ENCODE measurements around the gene STK33.

Gene STK33

DNA sequence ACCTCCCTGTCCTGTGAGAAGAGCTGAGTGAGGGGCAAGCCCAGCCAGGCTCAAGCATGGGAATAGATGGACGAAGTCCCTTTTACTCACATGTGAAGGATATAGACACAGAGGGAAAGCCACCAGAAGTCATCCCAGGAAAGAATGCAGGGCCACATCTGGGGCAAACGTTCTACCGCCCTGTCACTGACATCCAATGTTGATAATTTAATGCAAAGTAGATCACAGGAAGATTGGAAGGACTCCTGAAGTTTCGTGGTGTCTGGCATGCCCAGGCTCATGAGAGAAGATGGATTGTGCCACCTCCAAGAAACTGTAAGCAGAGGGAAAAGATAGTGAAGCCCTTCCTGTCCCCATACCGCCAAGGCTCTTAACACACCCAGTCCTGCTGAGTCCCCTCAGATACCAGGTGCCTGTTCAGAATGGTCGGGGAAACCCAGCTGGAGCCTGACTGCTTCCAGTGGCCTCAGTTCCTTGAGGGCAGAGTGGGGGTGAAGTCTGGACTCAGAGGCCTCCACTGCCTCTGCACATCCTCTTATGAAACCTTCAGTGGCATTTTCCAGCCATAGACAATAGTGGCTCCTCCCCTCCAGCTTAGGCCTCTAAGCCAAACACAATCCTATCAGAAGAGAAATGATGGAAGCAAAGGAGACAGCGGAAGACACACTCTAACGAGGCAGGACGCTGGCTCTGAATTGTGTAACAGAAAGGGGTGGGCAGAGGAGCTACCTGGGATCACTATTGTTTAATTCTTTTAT, 7.5 kb upstream of the STK33 start:
- DNase-seq, result no peak

DNA sequence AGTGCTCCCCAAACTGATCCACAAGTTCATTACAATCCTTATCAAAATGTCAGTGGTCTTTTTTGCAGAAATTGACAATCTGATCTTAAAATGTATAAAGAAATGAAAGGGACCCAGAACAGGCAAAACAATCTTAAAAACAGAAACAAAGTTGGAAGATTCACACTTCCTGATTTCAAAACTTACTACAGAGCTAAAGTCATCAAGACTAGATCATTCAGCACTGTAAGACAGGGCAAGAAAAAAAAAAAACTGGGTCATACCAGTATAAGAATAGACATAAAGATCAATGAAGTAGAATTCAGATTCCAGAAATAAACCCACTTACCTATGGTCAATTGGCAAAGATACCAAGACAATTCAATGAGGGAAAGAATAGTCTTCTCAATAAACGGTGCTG, 4.5 kb upstream of the STK33 start:
- no peak for DNase-seq

DNA sequence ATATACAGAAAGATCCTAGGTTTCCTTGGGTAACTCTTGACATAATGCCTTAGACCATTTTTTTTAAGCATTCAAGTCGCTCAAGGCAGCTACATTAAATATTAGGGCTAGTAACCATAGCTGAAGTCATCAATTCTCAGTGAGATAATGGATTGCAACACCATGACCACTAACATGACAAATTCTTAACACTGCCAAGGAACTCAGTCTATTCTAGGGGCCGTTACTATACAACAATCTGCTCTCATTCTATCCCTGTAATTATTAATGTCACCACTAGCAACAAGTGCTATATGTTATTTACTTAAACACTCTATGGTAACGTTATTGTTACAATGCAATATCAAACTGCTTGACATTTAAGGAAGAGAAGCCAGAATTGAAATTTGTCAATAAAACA, 3.2 kb upstream of the STK33 start:
- no peak for DNase-seq

DNA sequence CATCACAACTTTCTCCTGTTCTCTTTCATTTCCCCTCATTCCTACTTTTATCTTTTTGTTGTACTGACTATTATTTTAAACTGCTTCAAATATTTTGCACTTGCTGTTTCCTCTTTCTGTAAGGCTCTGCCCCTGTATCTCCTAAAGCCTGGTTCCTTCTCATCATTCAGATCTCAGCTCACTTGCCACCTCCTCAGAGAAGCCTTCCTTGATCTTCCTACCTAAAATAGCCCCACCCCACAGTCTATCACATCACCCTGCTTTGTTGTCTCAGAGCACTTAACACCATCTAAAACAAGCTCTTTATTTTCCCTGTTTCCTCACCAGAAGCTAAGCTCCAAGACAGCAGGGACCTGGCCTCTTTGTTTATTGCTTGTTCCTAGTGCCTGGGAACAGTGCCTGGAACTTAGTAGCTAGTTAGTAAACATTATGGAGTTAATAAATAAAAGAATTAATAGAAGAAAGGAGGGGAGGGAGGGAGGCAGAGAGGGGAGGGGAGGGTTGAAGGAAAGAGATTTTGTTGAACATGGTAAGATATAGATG, 2.5 kb upstream of the STK33 start:
- DNase-seq, result no peak

DNA sequence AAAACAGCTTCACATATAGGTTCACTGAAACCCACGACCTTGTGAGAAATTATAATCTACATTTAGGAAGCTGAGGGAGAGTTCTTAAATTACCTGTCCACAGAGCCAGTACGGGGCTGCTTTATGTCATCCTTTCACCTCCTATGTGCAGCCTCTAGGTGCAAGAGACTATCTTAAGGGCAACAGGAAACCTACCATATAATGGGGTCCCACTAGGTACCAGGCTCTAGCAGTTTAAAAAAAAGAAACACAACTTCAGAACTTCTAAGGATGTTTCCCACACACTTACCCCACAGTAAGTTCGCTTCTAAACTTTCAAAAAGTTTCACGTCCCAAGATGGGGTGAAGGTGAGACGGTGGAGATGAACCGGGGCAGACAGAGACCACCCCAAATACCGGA, 573 bp downstream of the STK33 start:
- no peak for DNase-seq

DNA sequence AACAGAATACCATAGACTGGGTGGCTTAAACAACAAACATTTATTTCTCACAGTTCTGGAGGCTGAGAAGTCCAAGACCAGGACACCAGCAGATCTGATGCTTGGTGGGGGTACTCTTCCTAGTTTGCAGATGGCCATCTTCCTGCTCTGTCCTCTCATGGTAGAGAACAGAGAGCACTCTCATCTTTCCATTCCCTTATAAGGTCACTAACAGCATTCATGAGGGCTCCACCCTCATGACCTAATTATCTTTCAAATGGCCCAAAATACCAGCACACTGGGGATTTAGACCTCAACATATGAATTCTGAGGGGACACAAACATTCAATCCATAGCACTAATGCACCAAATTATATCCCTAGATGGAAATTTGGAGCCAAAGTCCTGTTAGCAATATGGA, 6.1 kb downstream of the STK33 start:
- no peak for DNase-seq

DNA sequence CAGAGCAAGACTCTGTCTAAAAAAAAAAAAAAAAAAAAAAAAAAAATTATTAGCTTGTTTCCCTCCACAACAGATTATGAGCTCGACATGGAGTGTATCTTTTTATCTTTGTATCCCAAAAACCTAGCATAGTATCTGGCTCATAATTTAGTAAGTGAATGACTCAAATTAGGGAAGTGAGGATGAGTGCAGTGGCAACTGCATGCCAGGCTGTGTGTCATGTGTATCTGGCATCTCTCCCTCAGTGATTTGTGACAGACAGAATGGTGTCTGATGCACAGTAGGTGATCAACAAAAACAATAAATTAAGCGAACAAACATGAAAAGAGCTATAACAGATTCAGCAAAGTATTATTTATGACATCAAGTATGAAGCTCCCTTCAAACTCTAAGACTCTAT, 7.2 kb downstream of the STK33 start:
- no peak for DNase-seq

DNA sequence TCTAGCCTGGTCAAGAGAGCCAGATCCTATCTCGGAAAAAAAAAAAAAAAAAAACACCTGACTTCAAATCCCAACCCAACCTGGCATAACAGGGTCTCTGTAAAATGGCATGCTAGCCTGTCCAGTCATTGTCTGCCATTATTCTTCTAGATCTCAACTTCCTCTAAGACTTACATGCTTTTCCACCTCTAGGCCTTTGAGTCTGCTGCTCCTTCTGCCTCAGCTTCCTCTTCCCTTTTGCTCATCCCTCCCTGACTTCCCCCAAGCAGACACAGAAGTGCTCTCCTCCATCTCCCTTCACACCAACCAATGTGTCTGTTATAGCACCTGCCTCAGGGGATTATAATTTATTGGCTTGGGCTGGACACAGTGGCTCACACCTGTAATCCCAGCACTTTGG, 7.8 kb downstream of the STK33 start:
- no peak for DNase-seq

DNA sequence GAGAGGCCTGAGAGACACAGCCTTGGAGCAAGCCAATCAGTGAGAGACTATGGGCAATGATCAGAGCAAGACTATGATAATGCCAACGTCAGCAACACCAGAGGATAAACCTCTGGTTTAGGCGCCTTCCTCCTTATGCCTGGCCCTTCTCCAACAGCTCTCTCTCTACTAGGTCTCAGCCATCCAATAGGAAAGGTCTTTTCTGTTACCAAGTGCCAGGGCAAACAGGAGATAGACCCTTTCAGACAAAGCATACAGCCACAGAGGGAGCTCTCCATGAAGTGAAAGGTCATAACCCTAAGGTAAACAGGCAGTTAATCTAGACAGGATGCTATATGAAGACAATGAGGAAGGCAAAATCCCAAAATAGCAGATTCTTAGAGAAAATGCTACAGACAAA, 9.5 kb downstream of the STK33 start:
- no peak for DNase-seq

DNA sequence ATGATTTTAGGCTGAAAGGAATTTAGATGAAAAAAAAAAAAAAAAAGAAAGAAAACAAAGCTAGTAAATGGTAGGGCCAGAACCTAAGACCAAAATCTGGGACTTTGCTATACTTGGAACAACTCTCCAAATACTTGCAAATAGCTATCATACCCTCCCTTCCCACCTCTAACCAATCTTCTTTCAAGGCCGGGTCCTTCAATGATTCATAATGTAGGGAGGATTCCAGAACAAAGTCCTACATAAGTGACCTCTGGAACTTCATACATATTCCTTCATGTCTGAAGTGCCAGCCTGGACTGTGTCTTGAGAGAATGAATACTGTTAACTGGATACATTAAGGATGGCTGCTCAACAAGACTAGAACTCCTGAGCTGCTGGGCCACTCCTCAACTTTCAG, 9.9 kb downstream of the STK33 start:
- no peak for DNase-seq

DNA sequence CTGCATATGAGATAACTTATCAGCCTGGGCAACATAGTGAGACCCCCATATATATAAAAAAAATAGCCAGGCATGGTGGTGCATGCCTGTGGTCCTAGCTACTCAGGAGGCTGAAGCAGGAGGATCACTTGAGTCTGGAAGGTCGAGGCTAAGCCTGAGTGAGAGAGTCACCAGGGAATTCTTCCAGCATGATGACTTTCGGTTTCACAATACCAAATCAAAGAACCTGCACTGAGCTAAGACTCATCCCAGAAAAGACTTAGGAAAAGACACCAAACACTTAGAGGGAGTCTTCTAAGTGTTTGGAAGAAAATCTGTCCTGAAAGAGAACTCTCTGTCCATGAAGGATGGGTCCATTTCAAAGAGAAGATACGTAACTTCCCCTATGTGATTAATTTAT, 12.7 kb downstream of the STK33 start:
- DNase-seq, result no peak

DNA sequence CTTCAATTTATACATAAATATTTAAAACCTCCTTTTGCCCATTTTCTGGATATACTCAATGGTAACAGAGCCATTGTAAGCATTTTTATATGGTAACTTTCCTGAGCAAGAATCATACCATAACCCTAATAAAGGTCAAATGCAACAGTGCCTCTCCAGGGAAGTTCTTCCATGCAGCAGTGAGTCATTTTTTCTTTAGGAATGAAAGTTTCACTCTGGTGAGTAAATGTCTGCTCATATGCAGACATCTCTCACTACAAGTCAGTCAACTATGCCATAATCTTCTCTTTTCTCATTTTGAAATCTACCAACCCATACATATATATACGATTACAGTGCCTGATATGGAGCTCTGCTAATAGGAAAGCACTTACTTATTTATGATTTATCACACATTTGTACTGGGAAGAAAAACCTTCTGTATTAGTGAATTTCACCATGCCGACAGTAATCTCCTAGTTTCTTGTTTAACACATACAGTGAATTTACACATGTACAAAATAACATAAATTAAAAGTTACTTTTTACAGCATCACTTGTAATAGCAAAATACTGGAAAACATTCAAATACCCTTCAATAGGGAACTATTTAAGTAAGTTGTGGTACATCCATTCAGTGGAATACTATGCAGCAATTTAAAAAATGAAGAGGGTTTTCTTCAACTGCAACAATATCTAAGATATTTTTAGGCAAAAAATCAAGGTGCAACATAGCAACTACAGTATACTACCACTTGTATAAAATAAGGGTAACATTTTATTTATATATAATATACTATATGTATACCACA, 16.0 kb downstream of the STK33 start:
- DNase-seq, result no peak

DNA sequence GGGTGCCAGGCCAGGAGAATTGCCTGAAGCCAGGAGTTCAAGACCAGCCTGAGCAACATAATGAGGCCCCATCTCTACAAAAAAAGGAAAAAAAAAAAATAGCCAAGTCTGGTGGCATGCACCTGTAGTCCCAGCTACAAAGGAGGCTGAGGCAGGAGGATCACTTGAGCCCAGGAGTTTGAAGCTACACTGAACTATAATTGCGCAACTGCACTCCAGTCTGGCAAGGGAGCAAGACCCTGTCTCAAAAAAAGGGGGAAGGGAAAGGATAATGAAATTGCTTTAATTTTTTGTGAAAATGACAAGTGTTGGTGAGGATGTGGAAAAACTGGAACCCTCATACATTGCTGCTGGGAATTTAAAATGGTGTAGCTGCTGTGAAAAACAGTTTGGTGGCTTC, 19.2 kb downstream of the STK33 start:
- no peak for DNase-seq

DNA sequence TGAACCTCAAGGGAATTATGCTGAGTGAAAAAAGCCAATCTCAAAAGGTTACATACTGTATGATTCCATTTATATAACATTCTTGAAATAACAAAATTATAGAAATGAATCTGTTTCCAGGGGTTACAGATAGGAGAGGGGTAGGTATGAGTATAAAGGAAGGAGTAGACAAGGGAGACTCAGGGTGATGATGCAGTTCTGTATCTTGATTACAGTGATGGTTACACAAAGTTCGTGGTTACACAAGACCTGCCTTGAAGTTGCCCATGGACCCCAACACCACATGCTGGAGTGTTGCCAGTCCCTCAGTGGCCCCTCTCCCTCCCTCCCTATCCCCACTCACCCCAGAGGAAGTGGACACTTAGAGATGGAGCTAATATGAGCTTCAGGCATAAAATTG, 20.3 kb downstream of the STK33 start:
- no peak for DNase-seq

DNA sequence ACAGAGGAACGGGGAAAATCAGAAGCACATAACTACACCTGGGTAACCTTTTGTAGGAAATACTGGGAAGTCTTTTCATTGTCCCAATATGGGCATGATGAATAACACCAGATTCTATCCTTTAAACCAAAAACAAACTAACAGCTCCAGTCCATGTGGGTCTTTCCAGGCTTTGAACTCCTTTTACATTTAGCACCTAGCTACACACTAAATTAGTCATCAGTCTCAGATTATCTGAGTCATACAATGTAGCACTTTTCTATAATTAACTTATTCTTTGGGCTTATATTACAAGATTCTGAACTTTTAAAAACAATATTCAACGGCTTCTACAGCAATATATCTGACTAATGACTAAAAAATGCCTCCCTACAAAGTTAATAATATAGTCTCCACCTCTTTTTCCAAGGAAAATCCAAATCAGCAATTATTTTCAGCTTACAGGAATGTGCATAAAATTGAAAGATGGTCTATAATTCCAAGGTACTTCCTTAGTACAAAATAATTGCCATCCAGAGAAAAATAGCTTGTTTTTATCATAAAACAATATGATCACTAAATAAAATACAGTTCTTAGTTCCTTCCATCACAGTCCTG, 26.3 kb downstream of the STK33 start:
- DNase-seq, result no peak

DNA sequence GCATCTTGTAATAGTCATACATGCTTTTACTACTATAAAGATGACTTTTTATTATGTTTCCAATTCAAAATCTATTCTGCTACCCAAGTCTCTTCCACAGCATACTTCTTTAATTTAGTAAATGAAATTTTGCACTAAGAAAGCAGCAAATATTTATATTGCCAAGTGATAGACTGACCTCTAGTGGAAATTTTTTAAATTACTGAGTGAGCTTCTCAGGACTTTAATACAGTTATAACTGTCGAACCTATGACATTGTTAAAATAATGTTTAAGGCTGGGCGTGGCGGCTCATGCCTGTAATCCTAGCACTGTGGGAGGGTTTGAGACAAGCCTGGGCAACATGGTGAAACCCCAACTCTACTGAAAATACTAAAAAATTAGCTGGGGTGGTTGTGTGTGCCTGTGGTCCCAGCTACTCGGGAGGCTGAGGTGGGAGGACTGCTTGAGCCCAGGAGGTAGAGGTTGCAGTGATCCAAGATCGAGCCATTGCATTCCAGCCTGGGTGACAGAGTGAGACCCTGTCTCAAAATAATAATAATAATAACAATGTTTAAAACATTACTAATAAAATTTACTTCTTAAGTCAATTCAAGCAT, 27.3 kb downstream of the STK33 start:
- no peak for DNase-seq

DNA sequence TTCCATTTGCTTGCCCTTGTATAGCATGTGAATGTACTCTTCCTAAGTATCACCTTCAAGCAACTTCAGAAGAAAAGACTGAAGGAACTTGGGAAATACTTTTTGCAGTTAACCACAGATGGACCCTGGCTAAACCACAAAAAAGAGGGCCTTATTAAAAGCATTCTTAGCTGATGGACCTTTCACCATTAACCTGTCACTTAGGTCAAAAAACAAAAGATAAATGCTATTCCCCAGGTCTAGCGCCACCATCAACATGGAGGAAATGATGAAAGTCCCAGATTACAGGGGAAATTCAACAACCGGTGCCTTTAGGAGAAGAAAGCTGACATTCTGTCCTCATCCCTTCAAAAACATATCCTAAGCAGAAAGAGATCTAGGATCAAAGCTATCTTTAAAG, 29.5 kb downstream of the STK33 start:
- no peak for DNase-seq

DNA sequence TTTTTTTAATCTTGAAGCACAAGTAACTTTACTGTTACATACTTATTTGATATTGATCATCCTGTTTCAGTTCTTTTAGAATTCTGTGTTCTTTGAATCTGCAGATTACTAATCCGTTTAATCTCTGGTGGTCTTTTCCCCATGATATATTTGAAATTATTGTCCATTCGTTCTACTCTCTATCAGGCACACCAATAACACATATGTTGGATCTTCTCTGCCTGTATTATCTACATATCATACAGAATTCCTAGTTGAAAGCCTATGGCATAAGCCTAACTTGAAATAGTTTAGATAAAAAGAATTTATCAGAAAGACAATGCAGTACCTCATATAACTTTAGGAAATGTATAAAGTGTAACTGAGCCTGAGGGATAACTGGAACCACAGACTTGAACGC, 32.6 kb downstream of the STK33 start:
- no peak for DNase-seq

DNA sequence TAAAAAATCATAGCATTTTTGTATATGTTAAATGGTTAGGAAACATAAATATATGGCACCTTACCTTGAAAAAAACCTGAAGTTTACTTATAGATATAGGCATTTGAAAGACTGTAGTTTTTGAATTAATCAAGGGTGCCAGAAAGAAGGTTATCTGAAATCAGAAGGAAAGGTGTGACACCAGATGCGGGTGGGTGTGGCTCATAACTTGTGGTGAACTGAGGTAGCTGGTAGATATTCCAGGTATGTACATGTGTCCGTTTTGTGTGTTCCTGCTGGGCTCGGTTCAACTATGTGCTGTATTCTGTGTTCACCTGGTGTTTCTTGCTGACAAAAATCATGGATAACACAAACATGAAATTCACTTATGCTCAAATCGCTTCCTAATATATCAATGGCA, 35.6 kb downstream of the STK33 start:
- DNase-seq, result no peak

DNA sequence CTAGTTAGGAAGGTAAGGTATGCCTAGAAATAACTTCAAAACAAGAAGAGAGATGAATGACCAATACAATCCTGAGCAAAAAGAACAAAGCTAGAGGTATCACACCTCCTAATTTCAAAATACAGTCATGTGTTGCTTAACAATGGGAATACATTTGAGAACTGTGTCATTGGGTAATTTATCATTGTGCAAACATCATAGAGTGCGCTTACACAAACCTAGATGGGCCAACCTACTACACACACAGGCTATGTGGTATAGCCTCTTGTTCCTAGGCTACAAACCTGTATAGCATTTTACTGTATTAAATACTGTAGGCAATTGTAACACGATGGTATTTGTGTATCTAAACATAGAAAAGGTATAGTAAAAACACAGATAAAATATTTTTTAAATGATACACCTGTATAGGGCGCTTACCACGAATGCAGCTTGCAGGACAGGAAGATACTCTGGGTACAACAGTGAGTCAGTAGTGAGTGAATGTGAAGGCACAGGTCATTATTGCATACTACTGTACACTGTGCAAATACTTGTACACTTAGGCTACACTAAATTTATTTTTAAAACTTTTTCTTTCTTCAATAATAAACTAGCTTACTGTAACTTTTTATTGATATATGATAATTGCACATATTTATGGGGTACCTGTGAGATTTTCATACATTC, 48.2 kb downstream of the STK33 start:
- no peak for DNase-seq

DNA sequence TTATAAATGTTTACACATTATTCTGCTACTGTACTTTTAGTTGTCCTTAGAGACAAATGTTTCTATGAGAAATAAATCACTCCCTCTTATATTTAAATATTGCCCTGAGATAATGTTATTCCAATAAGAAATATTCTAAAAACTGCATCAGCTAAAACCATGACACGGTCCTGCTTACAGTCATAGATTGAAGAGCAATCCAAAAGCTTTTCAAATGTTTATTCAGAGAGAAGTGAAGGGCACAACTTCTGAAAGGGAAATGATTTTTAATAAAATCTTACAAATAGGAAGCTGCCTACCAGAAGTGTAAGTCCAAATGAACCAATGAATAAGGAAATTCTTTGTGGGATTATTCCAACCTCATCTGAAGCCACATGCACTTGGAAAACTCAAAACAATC, 49.2 kb downstream of the STK33 start:
- DNase-seq, result no peak

DNA sequence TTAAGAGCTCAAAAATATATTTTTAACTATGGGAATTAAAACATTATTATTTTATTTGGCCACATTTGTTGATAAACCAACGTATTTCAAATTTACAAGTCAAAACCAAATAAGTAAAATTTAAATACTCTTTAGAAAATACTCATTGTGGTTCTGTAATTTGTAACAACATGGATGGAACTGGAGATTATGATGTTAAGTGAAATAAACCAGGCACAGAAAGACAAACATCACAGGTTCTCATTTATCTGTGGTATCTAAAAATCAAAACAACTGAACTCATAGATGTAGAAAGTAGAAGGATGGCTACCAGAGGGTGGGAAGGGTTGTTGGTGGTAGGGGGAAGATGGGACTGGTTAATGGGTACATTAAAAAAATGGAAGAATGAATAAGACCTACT, 50.8 kb downstream of the STK33 start:
- no peak for DNase-seq

DNA sequence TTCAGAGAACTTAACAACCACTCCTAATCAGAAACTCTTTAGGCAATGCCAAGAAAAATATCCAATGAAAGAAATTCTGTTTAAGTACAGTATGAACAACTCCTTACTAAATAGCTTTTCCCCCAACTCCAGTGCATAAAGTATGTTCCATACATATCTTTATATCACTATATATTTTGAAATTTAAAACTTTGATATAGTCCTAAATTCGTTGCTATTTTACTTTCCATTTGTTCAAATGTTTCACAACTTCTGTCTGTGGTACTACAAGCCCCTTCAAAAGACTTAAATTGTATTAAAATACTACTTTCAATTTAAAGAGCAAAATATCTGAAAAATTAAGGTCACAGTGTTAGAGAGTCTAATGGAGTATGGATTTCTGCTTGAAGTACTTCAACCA, 52.6 kb downstream of the STK33 start:
- DNase-seq, result no peak
